GM04504 (cell line): ENCODE results near the gene CDHR1.

ENCODE experiments used
- DNase-seq: peaks from one replicate; pipeline ENCODE4 v3.0.0-alpha.2; 2012; ENCODE audit warnings: low read depth

Gene CDHR1

GRCh38 chr10:84233940-84234339 lies 39.6 kb downstream of the CDHR1 start:
- no peak for DNase-seq

GRCh38 chr10:84234479-84234878 lies 40.1 kb downstream of the CDHR1 start:
- no peak for DNase-seq

GRCh38 chr10:84235096-84235495 lies 40.8 kb downstream of the CDHR1 start:
- DNase-seq = no peak

GRCh38 chr10:84236807-84237198 lies 42.5 kb downstream of the CDHR1 start:
- no peak for DNase-seq

- DNase-seq = no peak
Observed at GRCh38 chr10:84237199-84238051, 43.1 kb downstream of the CDHR1 start.

- DNase-seq = no peak
Observed at GRCh38 chr10:84238909-84239308, 44.6 kb downstream of the CDHR1 start.

- DNase-seq = no peak
Observed at GRCh38 chr10:84241185-84241790, 47.0 kb downstream of the CDHR1 start, which contains the start of gene LRIT1. LRIT1 (minus strand) TSS chr10:84241546; CDS start chr10:84241439, 107 bp downstream.

- no peak for DNase-seq
Observed at GRCh38 chr10:84243759-84244158, 49.4 kb downstream of the CDHR1 start.

- DNase-seq = no peak
Observed at GRCh38 chr10:84244651-84245270, 50.4 kb downstream of the CDHR1 start, which contains the start of gene RGR. RGR (plus strand) TSS chr10:84245053; CDS start chr10:84245091, 38 bp downstream.

GRCh38 chr10:84247496-84247895 lies 53.2 kb downstream of the CDHR1 start:
- no peak for DNase-seq

GRCh38 chr10:84248794-84249193 lies 54.5 kb downstream of the CDHR1 start:
- DNase-seq = no peak

- DNase-seq = no peak
Observed at GRCh38 chr10:84254552-84255478, 60.5 kb downstream of the CDHR1 start.

GRCh38 chr10:84256510-84257342 lies 62.4 kb downstream of the CDHR1 start:
- no peak for DNase-seq

GRCh38 chr10:84257343-84258020 lies 63.1 kb downstream of the CDHR1 start:
- no peak for DNase-seq

- no peak for DNase-seq
Observed at GRCh38 chr10:84258034-84258695, 63.8 kb downstream of the CDHR1 start.

- DNase-seq = no peak
Observed at GRCh38 chr10:84261236-84261915, 67.0 kb downstream of the CDHR1 start.

GRCh38 chr10:84262190-84262956 lies 68.0 kb downstream of the CDHR1 start:
- DNase-seq = no peak

- DNase-seq = no peak
Observed at GRCh38 chr10:84263716-84264115, 69.4 kb downstream of the CDHR1 start.
